HepG2 (cell line): ENCODE data around the gene SIK3. TPM values are rescaled to one million over a fixed set of nuclear protein-coding genes. Genes with fewer than 3 reads are reported as not detected.

ENCODE experiments used
- ATAC-seq: fragments of 200-7000 bp; cut with Tn5 transposase; 3 replicates; pipeline ENCODE4 v1.9.1; 2020; ENCODE audit warnings: mild to moderate bottlenecking, moderate library complexity
- BruUV-seq: library from RNA; stranded (reverse); fragments of 400-500 nt; replicated peaks from 2 replicates; lab custom pipeline; 2021; lab: Mats Ljungman, UMichigan
- CTCF ChIA-PET: fragments of 300-600 bp; formaldehyde crosslinking; extraction: SDS; loops from one replicate; lab custom pipeline; 2021; ENCODE audit warnings: low total read pairs, inconsistent platforms, low intra/inter-chr PET ratio; lab: Yijun Ruan, JAX
- POLR2A ChIA-PET: fragments of 350-600 bp; sonication (Branson Sonifier 250); formaldehyde crosslinking; loops from one replicate; lab custom pipeline; 2020; ENCODE audit warnings: antibody characterized with exemption, inconsistent platforms; lab: Yijun Ruan, JAX
- DNase-seq: peaks from one replicate; pipeline ENCODE4 v3.0.0-alpha.2; 2015; ENCODE audit warnings: low spot score
- FAIRE-seq: peaks from 3 replicates; lab custom pipeline; 2011; peaks lifted over from hg19 to GRCh38; lab: Jason Lieb, UNC
- H2AFZ ChIP-seq: one replicate; pipeline ENCODE4 v1.6.1; 2011; ENCODE audit warnings: low read length, inconsistent platforms
- H3K27ac ChIP-seq: fragments of 300-600 bp; 3 replicates; pipeline ENCODE4 v1.8.0; 2011; ENCODE audit warnings: mixed run types, mild to moderate bottlenecking, mixed read lengths, low read length, inconsistent platforms; ENCODE audit not compliant: insufficient read depth; ENCODE audit errors: extremely low read length
- H3K27me3 ChIP-seq, 2 experiments: fragments of 200-600 bp in 1 of 2; 2 replicates in 1 of 2; 3 replicates in 1 of 2; pipeline versions ENCODE4 v1.6.0 to v1.8.0; 2011; ENCODE audit warnings: low read length in 2 of 2, mild to moderate bottlenecking in 2 of 2, moderate library complexity in 2 of 2, inconsistent platforms in 1 of 2; ENCODE audit not compliant: insufficient read depth in 2 of 2, control insufficient read depth in 1 of 2
- H3K36me3 ChIP-seq, 2 experiments: fragments of 200-600 bp in 1 of 2; replicated peaks in 1 of 2; 2 replicates in 1 of 2; 3 replicates in 1 of 2; pipeline versions ENCODE4 v1.5.1 to v1.8.0; 2011; ENCODE audit warnings: low read length in 2 of 2, inconsistent platforms in 1 of 2; ENCODE audit not compliant: insufficient read depth in 2 of 2, control insufficient read depth in 1 of 2
- H3K4me1 ChIP-seq: 2 replicates; pipeline ENCODE4 v1.5.1; 2012; ENCODE audit warnings: low read length, inconsistent platforms; ENCODE audit not compliant: insufficient read depth
- H3K4me2 ChIP-seq: 2 replicates; pipeline ENCODE4 v1.6.0; 2011; ENCODE audit warnings: low read depth, low read length, inconsistent platforms
- H3K4me3 ChIP-seq, 3 experiments: fragments of 200-600 bp in 1 of 3; sonication (generic), shearing (Covaris generic) in 1 of 3; replicated peaks in 1 of 3; 2 replicates each; pipeline ENCODE4 v1.5.1; 2011 to 2016; ENCODE audit warnings: low read length in 3 of 3, inconsistent platforms in 2 of 3, low read depth in 2 of 3, mild to moderate bottlenecking in 2 of 3, control low read depth in 1 of 3, mixed read lengths in 1 of 3; ENCODE audit not compliant: insufficient read depth in 1 of 3
- H3K79me2 ChIP-seq: one replicate; pipeline ENCODE4 v1.6.1; 2011; ENCODE audit warnings: low read length, inconsistent platforms; ENCODE audit not compliant: insufficient read depth
- H3K9ac ChIP-seq: 2 replicates; pipeline ENCODE4 v1.6.0; 2011; ENCODE audit warnings: mild to moderate bottlenecking, low read depth, low read length, inconsistent platforms; ENCODE audit not compliant: insufficient read depth
- H3K9me3 ChIP-seq: 2 replicates; pipeline ENCODE4 v1.5.1; 2012; ENCODE audit warnings: mild to moderate bottlenecking, low read length
- H4K20me1 ChIP-seq: 2 replicates; pipeline ENCODE4 v1.6.0; 2011; ENCODE audit warnings: inconsistent platforms, mild to moderate bottlenecking, low read length, moderate library complexity; ENCODE audit not compliant: insufficient read depth
- CHD2 ChIP-seq: IDR thresholded peaks from 2 replicates; pipeline ENCODE4 v1.6.1; 2011; ENCODE audit warnings: low read depth, low read length, improper control_type of control experiment
- FOXO1 ChIP-seq: sonication (generic); formaldehyde crosslinking; IDR thresholded peaks from 2 replicates; pipeline ENCODE4 v1.4.0; 2020; ENCODE audit warnings: missing genetic modification reagents
- MBNL3 ChIP-seq: fragments of 250-450 bp; sonication (Bioruptor Pico); conservative IDR thresholded peaks from 2 replicates; pipeline ENCODE4 v1.8.0; 2022; ENCODE audit warnings: mild to moderate bottlenecking, inconsistent platforms
- PHB2 ChIP-seq: fragments of 450-650 bp; IDR thresholded peaks from 2 replicates; pipeline ENCODE4 v1.6.1; 2018; ENCODE audit not compliant: partially characterized antibody
- PRPF4 ChIP-seq: fragments of 200-400 bp; formaldehyde crosslinking; IDR thresholded peaks from 2 replicates; pipeline ENCODE4 v1.6.1; 2016; ENCODE audit warnings: low read length, low read depth; ENCODE audit not compliant: poor library complexity, severe bottlenecking
- RXRB ChIP-seq: IDR thresholded peaks from 2 replicates; pipeline ENCODE4 v1.6.1; 2016; ENCODE audit warnings: borderline replicate concordance, missing genetic modification reagents, missing compliant biosample characterization
- SMYD3 ChIP-seq: sonication (generic); formaldehyde crosslinking; IDR thresholded peaks from 2 replicates; pipeline ENCODE4 v1.8.1; 2023; ENCODE audit warnings: mild to moderate bottlenecking, missing genetic modification reagents
- SPEN ChIP-seq: sonication (generic); formaldehyde crosslinking; IDR thresholded peaks from 2 replicates; pipeline ENCODE4 v1.5.1; 2020; ENCODE audit warnings: low read depth, mild to moderate bottlenecking, missing genetic modification reagents
- TCF7L2 ChIP-seq: IDR thresholded peaks from 2 replicates; pipeline ENCODE4 v1.6.1; 2011; ENCODE audit warnings: mild to moderate bottlenecking, low read depth, low read length, moderate library complexity
- ZFP36 ChIP-seq: fragments of 150-350 bp; IDR thresholded peaks from 2 replicates; pipeline ENCODE4 v1.6.1; 2018; ENCODE audit warnings: borderline replicate concordance, low read length, low read depth; ENCODE audit not compliant: partially characterized antibody
- ZNF431 ChIP-seq: sonication (generic); formaldehyde crosslinking; IDR thresholded peaks from 2 replicates; pipeline ENCODE4 v1.9.0; 2022; ENCODE audit warnings: missing genetic modification reagents, low read depth, mild to moderate bottlenecking, borderline replicate concordance
- ZNF546 ChIP-seq: sonication (generic); formaldehyde crosslinking; conservative IDR thresholded peaks from 2 replicates; pipeline ENCODE4 v1.8.1; 2023; ENCODE audit warnings: mild to moderate bottlenecking, missing genetic modification reagents
- ZNF616 ChIP-seq: sonication (generic); formaldehyde crosslinking; IDR thresholded peaks from 2 replicates; pipeline ENCODE4 v1.5.0; 2020; ENCODE audit warnings: low read depth, mild to moderate bottlenecking, missing genetic modification reagents
- ZNF724P ChIP-seq: sonication (generic); formaldehyde crosslinking; IDR thresholded peaks from 2 replicates; pipeline ENCODE4 v1.8.0; 2022; ENCODE audit warnings: missing genetic modification reagents, borderline replicate concordance
- ZNF781 ChIP-seq: sonication (generic); formaldehyde crosslinking; IDR thresholded peaks from 2 replicates; pipeline ENCODE4 v1.5.1; 2020; ENCODE audit warnings: borderline replicate concordance, mild to moderate bottlenecking, missing genetic modification reagents; ENCODE audit errors: not compliant biosample characterization
- whole genome bisulfite sequencing: methylation state at CpG from one replicate; pipeline ENCODE4 v1.1.6; 2017; ENCODE audit warnings: low lambda C conversion rate; 5-methylcytosine and 5-hydroxymethylcytosine counted together
- in situ Hi-C: cut with HindIII; loops from 2 replicates; pipeline ENCODE4 v1.10.0; 2017; ENCODE audit warnings: low pct_unique_long_range_greater_than_20kb; ENCODE audit not compliant: extremely low pct_ligation_motif_present
- intact Hi-C: fragments of 100-400 bp; cut with micrococcal nuclease; formaldehyde crosslinking; loops from one replicate; pipeline ENCODE4 v1.10.0; 2022; ENCODE audit not compliant: unreplicated experiment
- polyA plus RNA-seq, 8 experiments: library from polyadenylated mRNA; depleted of rRNA in 3 of 8; stranded (reverse) in 7 of 8; unstranded in 1 of 8; fragments of >200 nt; fragmentation: Illumina TruSeq in 4 of 8; extraction: Trizol in 4 of 8; gene quantifications; 2 replicates each; pipeline versions ENCODE4 v1.2.1 to v1.2.3, GENCODE V29; 2011 to 2016; ENCODE audit warnings: low read depth in 4 of 8, missing spikeins in 1 of 8, mixed read lengths in 1 of 8; ENCODE audit not compliant: insufficient read depth in 1 of 8
- total RNA-seq, 5 experiments: library from RNA; depleted of rRNA; stranded (reverse); fragments of >200 nt; fragmentation: Illumina TruSeq; extraction: Trizol; gene quantifications; 2 replicates each; pipeline ENCODE4 v1.2.3, GENCODE V29; 2016; ENCODE audit warnings: low read depth in 1 of 5
- TF ChIP-seq, protein P1 (sequence below): sonication (generic); formaldehyde crosslinking; IDR thresholded peaks from 2 replicates; pipeline ENCODE4 v1.4.0; 2020; ENCODE audit warnings: low read depth, mild to moderate bottlenecking, missing genetic modification reagents
- TF ChIP-seq, protein P2 (sequence below): IDR thresholded peaks from 2 replicates; pipeline ENCODE4 v1.6.1; 2016
- TF ChIP-seq, protein P3 (sequence below): sonication (generic); formaldehyde crosslinking; IDR thresholded peaks from 2 replicates; pipeline ENCODE4 v1.5.0; 2020; ENCODE audit warnings: missing genetic modification reagents, mild to moderate bottlenecking, borderline replicate concordance

SIK3 gene
- total and polyA plus RNA-seq, 2 of the 13 experiments (the other 11 are each of a cell fraction or from before 2014, with no cell fraction given): 5.7 to 9.8 TPM

DNA sequence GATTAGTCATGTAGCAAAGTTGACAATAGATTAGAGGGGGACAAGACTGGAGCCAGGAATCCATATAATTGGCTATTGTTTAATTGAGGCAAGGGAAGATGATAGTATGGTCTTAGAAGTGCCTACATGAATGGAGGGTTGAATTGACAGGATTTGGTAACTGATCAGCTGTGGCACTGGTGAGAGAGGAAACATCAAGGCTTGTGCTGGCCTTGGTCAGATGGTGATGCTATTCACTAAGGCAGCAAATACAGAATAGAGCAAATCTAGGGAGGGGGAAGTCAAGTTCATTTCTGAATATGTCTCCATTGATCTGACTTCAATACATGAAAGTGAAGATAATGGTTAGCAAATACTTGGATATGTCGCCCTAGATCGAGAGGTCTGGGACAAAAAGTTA is 206.5 kb downstream of the SIK3 start (continued):
- TF ChIP-seq, protein P1, sequence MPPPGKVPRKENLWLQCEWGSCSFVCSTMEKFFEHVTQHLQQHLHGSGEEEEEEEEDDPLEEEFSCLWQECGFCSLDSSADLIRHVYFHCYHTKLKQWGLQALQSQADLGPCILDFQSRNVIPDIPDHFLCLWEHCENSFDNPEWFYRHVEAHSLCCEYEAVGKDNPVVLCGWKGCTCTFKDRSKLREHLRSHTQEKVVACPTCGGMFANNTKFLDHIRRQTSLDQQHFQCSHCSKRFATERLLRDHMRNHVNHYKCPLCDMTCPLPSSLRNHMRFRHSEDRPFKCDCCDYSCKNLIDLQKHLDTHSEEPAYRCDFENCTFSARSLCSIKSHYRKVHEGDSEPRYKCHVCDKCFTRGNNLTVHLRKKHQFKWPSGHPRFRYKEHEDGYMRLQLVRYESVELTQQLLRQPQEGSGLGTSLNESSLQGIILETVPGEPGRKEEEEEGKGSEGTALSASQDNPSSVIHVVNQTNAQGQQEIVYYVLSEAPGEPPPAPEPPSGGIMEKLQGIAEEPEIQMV (CRISPR knock-in tag): no peak

DNA sequence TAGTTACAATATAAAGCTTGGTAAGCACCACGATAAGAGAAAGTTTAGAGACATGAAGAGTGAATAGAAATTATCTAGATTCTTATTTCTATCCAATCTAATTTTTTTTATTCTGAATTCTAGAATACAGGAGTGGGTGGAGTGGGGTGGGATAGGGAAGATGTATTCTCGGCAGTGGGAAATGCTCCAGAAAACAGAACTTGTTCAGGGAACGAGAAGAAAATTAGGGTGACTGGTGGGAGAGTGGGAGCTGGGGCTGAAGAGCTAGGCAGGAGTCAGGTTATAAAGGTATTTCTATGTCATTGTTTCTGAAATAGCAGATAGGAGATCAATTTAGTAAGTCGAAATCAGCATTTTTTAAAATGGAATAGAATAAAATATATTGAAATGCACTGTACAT is 207.6 kb downstream of the SIK3 start:
- no peak overlapping the region for H3K27ac ChIP-seq
- in situ Hi-C loops: no loop called here
- H3K4me2 ChIP-seq: no peak overlapping the region
- no TSS peak for BruUV-seq
- H3K79me2 ChIP-seq: no peaks in the 10 kb centered on the region
- peaks cover 25% of the 10 kb centered on the region for H3K4me1 ChIP-seq
- TF ChIP-seq ZNF724P (CRISPR knock-in tag): no peak
- no peak for TF ChIP-seq CHD2
- no peak for TF ChIP-seq PRPF4
- no peak for TF ChIP-seq ZNF616 (CRISPR knock-in tag)
- no peak for TF ChIP-seq SMYD3 (CRISPR knock-in tag)
- TF ChIP-seq, protein P2, sequence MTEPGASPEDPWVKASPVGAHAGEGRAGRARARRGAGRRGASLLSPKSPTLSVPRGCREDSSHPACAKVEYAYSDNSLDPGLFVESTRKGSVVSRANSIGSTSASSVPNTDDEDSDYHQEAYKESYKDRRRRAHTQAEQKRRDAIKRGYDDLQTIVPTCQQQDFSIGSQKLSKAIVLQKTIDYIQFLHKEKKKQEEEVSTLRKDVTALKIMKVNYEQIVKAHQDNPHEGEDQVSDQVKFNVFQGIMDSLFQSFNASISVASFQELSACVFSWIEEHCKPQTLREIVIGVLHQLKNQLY: no peak
- TF ChIP-seq ZNF431 (CRISPR knock-in tag): no peak
- no peak for TF ChIP-seq ZFP36
- TF ChIP-seq FOXO1 (CRISPR knock-in tag): no peak
- no peak for TF ChIP-seq ZNF781 (CRISPR knock-in tag)
- TF ChIP-seq, protein P3, sequence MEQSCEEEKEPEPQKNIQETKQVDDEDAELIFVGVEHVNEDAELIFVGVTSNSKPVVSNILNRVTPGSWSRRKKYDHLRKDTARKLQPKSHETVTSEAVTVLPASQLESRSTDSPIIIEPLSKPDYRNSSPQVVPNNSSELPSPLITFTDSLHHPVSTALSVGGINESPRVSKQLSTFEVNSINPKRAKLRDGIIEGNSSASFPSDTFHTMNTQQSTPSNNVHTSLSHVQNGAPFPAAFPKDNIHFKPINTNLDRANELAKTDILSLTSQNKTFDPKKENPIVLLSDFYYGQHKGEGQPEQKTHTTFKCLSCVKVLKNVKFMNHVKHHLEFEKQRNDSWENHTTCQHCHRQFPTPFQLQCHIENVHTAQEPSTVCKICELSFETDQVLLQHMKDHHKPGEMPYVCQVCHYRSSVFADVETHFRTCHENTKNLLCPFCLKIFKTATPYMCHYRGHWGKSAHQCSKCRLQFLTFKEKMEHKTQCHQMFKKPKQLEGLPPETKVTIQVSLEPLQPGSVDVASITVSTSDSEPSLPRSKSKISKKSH (CRISPR knock-in tag): no peak
- TF ChIP-seq MBNL3 (CRISPR knock-in tag): no peak
- TF ChIP-seq PHB2: no peak
- TF ChIP-seq TCF7L2: no peak
- no peak for TF ChIP-seq RXRB (CRISPR knock-in tag)
- no peak for TF ChIP-seq ZNF546 (CRISPR knock-in tag)
- no peak for TF ChIP-seq SPEN
- TF ChIP-seq, all 625 proteins: peak for 0
- intact Hi-C loops: no loop called here
- no peak for FAIRE-seq
- ATAC-seq: no peak
- CTCF ChIA-PET: no interaction called here
- no peak overlapping the region for H3K9ac ChIP-seq
- DNase-seq: no peak
- H3K9me3 ChIP-seq: no peaks in the 10 kb centered on the region
- H4K20me1 ChIP-seq: no peaks in the 10 kb centered on the region
- POLR2A ChIA-PET: no interaction called here
- peaks cover 5 to 30% of the 10 kb centered on the region in 2 experiments; a peak in 3 of 5 replicates for H3K36me3 ChIP-seq
- H2AFZ ChIP-seq: no peak overlapping the region
- no peak overlapping the region for H3K4me3 ChIP-seq
- H3K27me3 ChIP-seq: no peaks in the 10 kb centered on the region
- 95% methylated on average over 4 of the region's 4 CpGs for WGBS
